ENCODE results near the gene TMC3.
"Not testable (repeated sequence)": the region's sequence is repeated elsewhere in the genome, so short reads cannot be mapped to it uniquely, and the experiment has no call there.

TMC3 gene

DNA sequence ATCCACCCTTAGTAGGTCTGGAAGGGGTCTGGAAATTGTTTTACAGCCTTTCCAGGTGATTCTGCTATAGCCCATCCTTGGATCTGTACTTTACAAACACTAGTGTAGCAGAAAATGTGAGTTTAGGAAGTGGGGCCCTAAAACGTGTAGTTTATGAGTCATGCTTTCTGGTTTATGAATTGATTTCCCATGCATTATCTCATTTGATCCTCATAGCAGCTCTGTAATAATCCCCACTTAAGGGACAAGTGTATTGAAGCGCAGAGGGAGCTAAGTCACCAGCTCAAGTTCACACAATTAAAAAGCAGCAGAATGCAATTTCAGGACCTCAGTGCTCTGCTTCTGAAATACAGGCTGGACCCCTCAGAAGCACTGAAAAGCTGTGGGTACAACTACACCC is 27.4 kb downstream of the TMC3 start:
- DNase-seq (ENCODE audit: low read depth in 2 of 2) = no peak

DNA sequence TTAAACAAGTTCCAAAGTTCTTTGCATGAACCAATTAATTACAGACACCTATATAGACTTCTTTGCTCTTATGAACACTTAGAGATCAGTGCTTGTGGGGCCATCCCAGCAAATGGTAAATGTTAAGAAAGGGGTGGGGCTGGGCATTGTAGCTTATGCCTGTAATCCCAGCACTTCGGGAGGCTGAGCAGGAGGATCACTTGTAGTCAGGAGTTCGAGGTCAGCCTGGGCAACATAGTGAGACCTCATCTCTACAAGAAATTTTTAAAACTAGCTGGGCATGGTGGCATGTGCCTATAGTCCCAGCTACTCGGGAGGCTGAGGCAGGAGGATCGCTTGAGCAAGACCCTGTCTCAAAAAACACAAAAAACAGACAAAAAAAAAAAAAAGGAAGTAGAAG is 30.6 kb downstream of the TMC3 start:
- DNase-seq (ENCODE audit: low read depth in 2 of 2) = no peak

DNA sequence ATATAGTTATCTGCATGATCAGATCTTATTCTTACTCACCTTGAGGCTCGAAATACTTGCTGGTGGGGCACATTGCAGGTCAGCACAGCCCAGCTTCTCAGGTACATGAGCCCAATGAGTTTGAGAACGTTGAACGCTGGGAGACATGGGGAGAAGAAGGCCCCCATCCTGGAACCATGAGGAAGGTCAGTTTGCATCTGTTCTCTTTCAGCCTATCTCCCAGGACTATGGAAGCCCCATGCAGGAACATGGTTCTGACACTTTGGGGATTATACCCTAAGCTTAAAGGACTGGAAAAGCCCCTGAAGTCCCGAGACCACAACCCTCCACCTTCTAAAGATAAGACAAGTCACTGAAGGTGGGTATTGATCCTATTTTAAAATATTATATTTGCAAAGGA is 32.7 kb downstream of the TMC3 start:
- DNase-seq (ENCODE audit: low read depth in 2 of 2) = no peak

DNA sequence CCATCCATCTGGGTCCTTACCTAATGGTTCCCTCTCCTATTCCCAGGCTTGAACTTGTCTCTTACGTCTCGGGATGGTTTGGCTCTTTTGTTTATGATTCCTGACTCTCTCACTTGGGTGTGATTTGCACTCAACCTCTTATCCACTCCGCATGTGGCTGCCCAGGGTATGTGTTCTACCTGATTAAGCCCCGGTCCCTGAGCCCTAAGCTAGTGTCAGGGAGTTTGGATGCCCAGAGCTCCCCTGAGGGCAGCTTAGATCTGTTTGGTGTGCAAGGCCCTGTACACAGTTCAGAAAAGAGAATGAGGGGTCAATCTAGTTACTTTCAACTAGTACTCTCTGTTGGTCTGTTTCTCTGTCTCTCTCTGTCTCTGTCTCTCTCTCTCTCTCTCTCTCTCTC is 34.2 kb downstream of the TMC3 start:
- no peak for DNase-seq (ENCODE audit: low read depth in 2 of 2)

- DNase-seq (ENCODE audit: low read depth in 2 of 2) = no peak
Measured at GRCh38 chr15:81339321-81339720, 34.7 kb downstream of the TMC3 start.

DNA sequence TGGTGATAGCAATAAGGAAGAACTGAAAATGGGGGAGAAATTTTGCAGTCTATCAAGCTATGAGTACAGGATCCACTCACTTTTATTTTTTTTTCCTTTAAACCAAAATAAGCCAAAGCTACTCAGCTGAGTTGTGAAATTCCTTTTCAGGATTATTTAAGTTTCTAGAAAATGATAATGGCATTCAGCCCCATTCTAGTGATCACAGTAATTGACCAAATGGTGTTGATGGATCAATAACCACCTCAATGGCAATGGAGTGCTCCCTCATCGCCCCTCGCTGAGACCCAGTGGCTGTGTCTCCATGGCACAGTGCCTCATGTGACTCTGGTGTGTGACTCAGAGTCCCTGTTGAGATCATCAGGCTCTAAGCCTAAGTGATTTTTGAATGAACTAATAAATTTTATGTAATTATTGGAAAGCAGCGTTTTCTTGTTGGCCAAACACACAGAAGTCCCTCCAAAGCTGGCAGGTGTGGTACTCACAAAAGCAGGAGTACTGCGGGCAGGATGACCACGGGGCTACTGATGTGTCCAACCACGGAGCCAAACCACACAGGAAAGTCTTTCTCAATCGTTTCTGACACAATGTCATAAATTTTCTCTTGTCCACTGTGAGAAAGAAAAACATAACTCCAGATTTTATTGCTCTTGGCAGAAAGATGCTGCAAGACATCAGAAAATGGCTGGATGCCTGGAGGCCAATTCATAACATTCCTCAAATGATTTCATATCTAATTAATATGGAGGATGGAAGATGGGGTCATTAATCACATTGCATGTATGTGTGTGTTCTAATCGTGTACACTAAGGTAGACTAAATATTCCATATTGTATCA is 35.6 kb downstream of the TMC3 start:
- DNase-seq (ENCODE audit: low read depth in 2 of 2) = no peak

DNA sequence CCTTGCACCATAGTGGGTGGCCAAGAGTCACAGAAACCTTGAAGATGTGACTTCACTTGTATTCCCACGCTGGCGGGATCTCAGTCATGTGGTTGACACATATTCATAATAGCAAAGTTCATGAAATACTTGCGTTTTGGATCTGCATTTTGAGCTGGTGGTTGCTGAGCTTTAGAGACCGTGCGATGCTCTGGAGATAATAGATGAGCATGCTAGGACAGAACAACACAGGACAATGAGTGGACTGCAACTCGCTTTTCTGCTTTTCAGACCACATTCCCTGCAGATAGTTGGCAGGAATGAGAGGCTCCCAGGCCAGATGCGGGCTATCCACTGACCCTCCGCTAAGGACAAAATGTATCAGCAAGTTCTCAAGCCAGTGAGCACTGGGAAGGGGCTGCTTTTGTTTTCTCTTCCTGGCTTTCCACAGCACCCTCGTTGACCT is 36.3 kb downstream of the TMC3 start:
- DNase-seq (ENCODE audit: low read depth in 2 of 2) = no peak

DNA sequence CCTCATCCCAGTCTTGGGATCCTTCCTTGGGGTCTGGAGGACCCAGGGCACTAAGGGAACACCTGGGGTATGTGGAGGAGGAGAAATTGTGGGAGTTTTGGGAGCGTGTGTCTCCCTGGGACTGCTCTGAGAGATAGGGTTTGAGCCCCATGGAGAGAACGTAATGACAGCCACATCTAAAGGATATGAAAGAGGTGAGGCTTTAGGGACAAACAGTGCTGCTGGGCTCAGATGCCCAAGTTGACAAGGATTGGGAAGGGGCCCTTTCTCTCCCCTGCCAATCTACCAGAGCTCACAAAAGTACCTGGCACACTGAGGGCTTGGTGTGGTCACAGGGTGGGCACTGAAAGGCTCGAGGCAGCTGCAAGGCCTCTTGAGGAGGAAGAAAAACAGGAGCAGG is 36.8 kb downstream of the TMC3 start:
- no peak for DNase-seq (ENCODE audit: low read depth in 2 of 2)

- no peak for DNase-seq (ENCODE audit: low read depth in 2 of 2)
Measured at GRCh38 chr15:81336568-81336967, 37.4 kb downstream of the TMC3 start.

DNA sequence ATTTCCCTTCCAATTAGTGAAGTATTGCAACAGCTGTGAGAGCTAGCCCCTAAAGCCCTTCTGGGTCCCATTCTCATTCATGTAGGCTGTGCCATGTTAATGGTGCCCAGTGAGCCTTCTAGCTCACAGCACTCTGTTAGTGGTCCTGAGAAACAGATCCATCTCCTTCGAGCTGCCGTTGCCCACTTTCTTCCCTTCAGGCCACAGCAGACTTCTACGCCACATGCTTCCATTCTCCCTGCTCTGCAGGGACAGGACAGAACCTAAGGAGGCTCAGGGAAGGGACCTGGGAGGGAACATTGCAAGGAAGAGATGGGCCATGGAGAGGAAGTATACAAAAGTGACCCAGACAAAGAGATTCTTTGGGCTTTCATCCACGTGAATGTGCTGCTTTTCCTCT is 38.4 kb downstream of the TMC3 start:
- DNase-seq (ENCODE audit: low read depth in 2 of 2) = no peak

- DNase-seq (ENCODE audit: low read depth in 2 of 2) = no peak
Measured at GRCh38 chr15:81334768-81335435, 39.1 kb downstream of the TMC3 start.

GRCh38 chr15:81333363-81333762 is 40.6 kb downstream of the TMC3 start:
- no peak for DNase-seq (ENCODE audit: low read depth in 2 of 2)

DNA sequence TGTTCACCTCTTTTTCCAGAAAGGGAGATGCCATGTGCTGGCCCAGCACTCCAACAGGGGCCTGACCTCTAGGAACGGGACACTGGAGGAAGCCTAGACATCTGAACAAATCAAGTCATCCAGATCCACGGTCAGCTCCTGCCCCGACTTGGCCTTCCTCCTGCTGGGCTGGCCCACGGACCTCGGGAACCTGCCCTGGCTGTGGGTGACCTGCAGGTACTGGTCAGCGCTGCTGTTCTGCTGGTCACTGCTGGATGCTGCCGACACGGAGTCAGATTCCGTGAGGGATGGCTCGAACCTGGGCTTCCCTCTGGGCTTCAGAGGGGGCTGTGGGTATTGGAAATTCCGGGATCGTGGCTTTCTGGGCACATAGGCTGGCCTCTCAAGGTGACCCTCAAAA is 41.7 kb downstream of the TMC3 start:
- DNase-seq (ENCODE audit: low read depth in 2 of 2) = no peak

GRCh38 chr15:81331600-81331999 is 42.4 kb downstream of the TMC3 start:
- no peak for DNase-seq (ENCODE audit: low read depth in 2 of 2)

GRCh38 chr15:81331141-81331540 is 42.9 kb downstream of the TMC3 start:
- DNase-seq (ENCODE audit: low read depth in 2 of 2) = not testable (repeated sequence)

- DNase-seq (ENCODE audit: low read depth in 2 of 2) = no peak
Measured at GRCh38 chr15:81330366-81331090, 43.5 kb downstream of the TMC3 start.

- DNase-seq (ENCODE audit: low read depth in 2 of 2) = no peak
Measured at GRCh38 chr15:81329446-81329845, 44.6 kb downstream of the TMC3 start.

DNA sequence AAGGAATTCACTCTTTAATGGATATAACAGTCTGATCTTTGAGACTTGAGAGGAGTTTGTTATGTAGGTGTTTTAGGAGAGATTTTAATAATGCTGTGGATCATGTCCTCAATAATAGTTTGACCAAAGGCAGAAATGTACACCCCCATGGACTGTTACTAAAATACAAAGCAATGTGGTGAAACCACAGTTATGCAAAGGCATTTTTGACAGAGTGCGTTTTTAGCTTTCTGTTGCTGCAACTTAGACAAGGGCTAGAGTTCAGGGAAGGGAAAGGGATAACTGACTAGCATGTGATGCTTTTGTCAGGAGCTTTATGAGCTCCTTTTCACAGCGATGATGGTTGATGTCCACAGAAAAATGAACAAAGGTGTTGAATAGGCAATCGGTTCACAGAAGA is 46.5 kb downstream of the TMC3 start:
- no peak for DNase-seq (ENCODE audit: low read depth in 2 of 2)

GRCh38 chr15:81326466-81327212 is 47.4 kb downstream of the TMC3 start:
- DNase-seq (ENCODE audit: low read depth in 2 of 2) = no peak

DNA sequence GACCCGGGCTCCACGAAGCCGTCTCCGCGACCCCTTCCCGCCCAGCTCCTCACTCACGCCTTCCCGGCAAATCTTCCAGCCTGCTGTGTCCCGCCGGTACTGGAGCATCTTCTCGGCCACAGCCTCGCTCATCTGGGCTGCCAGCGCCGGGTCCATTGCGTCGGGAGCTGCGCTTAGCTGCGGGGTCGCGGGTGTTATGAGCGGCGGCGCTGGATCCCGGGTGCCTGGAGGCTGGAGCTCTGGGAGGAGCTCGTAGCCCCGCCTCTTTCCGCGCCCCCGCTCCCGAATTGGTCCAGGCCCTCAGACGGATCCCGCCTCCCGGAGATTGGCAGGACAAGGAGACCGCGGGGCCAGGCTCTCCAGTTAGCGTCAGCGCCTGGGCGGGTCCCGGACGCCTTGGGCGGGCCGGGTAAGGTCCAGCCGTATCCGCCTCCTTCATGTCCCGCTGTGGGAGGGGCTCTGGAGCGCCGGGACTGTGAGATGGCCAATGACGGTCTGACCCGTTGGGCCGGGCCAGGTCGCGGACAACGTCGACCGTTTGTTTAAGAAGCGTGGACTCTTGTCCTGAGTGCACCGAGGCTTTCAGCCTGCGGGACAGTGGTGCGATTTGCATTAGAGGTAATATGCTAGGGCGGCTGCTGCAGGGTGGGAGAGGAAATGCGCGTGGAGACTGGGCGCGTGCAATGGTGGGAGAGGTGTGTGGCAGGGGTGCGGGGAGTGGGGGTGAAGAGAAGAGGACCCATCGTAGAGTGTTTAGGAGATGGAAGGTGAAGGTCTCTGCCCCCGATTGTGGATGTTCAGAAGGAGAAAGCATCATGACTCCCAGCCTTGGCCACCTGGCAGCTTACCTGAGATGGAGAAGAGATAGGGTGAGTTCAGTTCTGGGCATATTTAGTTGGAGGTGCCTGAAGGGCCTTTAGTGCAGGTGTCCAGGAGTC is 49.8 kb downstream of the TMC3 start, which contains the start of gene STARD5:
Gene STARD5, minus strand, starts transcription at position 198 of the 938 bp plus-strand sequence. Its CDS starts 42 bp downstream, at position 156.
- DNase-seq (ENCODE audit: low read depth in 2 of 2) = peak; percentile 97

- no peak for DNase-seq (ENCODE audit: low read depth in 2 of 2)
Measured at GRCh38 chr15:81323559-81323943, 50.5 kb downstream of the TMC3 start.

All from stimulated activated CD8-positive, alpha-beta memory T cell treated with anti-CD3 and anti-CD28 coated beads, Interleukin-2, amount 100 ng/mL, for 48 hours (primary cell).